ENCODE measurements around the gene FBXL14.

- TF ChIP-seq, protein P1, sequence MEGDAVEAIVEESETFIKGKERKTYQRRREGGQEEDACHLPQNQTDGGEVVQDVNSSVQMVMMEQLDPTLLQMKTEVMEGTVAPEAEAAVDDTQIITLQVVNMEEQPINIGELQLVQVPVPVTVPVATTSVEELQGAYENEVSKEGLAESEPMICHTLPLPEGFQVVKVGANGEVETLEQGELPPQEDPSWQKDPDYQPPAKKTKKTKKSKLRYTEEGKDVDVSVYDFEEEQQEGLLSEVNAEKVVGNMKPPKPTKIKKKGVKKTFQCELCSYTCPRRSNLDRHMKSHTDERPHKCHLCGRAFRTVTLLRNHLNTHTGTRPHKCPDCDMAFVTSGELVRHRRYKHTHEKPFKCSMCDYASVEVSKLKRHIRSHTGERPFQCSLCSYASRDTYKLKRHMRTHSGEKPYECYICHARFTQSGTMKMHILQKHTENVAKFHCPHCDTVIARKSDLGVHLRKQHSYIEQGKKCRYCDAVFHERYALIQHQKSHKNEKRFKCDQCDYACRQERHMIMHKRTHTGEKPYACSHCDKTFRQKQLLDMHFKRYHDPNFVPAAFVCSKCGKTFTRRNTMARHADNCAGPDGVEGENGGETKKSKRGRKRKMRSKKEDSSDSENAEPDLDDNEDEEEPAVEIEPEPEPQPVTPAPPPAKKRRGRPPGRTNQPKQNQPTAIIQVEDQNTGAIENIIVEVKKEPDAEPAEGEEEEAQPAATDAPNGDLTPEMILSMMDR (IDR thresholded peaks at IDR 0.05; ENCODE audit: poor library complexity) = no peak
- no peak for TF ChIP-seq EZH2 (IDR thresholded peaks at IDR 0.05; ENCODE audit: borderline replicate concordance)
These were observed 34.4 kb upstream of the FBXL14 start, which contains the start of gene WNT5B for GRCh38 chr12:1628666-1629337.

Measured in hepatocyte (in vitro differentiated cells).